HG03354 (cell line): ENCODE data around the gene NXPE3.
"Not testable (repeated sequence)": the region's sequence is repeated elsewhere in the genome, so short reads cannot be mapped to it uniquely, and the experiment has no call there.

Source experiments
- ATAC-seq: cut with Tn5 transposase; IDR thresholded peaks from one replicate; pipeline ENCODE4 v1.9.1; 2021; ENCODE audit warnings: mild to moderate bottlenecking; ENCODE audit not compliant: unreplicated experiment, poor library complexity, severe bottlenecking

NXPE3 gene

DNA sequence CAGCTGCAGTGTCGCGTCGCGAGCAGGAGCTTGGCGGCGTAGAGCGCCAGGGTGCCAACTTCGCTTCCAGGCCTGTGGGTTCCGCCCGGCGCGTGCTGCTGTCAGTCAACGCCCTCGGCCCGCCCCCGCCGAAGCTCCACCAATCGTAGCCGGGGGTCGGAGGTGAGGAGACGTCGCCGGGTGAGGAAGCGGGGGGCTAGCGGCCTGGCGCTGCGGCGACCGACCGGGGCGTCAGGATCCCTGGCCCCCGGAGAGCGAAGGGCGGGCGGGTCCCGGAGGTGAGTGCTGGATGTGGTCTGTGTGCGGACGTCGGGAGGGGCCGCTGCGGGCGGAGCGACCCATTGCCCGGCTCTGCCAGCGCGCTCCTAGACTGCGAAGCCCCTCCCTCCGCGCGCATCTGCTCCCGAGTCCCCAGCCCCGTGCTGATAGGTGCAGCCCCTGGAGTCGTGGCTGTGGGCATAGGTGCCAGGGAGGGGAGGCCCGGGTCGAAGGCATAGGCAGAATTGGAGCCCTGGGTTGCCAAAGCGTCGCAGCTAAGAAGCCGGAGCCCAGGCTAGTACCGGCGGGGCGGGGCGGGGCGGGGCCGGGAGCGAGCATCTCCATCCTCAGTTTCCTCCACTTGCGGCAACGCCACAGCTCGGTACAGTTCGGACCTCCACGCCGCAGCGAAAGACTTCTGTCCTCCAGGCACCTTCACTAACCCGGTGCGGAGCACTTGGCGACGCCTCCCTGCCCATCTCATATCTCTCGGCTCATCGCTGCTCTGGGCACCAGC lies at the start of gene NXPE3:
TSS of gene NXPE3 (plus strand) at position 165 of the 775 bp plus-strand sequence. CDS start 6,386 bp downstream, outside the sequence.
- ATAC-seq, result peak; percentile 95

GRCh38 chr3:101729586-101729985 lies 49.4 kb upstream of the NXPE3 start:
- no peak for ATAC-seq

DNA sequence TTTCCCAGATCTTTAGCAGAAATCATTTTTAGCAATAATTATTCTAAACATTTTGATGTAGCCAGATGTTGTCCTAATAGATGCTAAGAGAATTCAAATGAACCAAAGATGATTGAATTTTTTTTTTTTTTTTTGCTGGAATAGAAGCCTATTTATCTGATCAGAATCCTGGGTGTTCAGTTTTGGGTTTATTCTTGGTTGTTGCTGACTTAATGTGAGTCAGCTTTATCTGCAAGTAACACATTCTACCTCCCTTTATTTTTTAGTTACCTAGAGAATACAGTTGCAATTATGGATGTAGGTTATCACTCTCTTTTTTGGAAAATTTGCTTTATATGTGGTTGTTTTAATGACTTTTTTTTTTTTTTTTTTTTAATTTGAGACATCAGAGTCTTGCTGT lies 48.2 kb upstream of the NXPE3 start:
- no peak for ATAC-seq

- no peak for ATAC-seq
These were observed 46.8 kb upstream of the NXPE3 start for GRCh38 chr3:101732240-101732641.

- ATAC-seq, result no peak
These were observed 43.2 kb upstream of the NXPE3 start for GRCh38 chr3:101735833-101736232.

DNA sequence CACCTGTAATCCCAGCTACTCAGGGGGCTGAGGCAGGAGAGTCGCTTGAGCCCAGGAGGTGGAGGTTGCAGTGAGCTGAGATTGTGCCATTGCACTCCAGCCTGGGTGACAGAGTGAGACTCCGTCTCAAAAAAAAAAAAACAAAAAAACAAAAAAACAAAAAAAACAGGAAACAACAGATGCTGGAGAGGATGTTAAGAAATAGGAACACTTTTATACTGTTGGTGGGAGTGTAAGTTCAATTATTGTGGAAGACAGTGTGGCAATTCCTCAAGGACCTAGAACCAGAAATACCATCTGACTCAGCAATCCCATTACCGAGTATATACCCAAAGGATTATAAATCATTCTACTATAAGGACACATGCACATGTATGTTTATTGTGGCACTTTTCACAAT lies 37.1 kb upstream of the NXPE3 start:
- not testable (repeated sequence) for ATAC-seq

DNA sequence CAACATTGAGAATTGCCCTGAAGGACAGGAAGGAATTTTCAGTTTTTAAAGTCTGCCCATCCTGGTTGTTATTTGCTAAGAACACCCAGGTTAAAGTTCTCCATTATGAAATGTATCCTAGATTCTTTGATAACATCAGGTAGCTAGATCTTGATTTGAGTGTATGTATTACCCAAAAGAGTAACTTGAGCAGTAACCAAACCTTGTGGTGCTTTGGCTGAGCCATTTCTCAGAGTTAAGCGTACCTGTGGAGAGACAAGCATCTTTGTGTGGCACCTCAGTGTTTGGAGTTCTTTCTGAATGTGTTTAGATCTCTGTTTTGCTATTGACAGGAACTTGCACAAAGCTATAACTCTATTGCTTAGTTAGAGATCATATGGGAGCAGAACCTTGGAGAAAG lies 34.2 kb upstream of the NXPE3 start:
- ATAC-seq, result no peak

DNA sequence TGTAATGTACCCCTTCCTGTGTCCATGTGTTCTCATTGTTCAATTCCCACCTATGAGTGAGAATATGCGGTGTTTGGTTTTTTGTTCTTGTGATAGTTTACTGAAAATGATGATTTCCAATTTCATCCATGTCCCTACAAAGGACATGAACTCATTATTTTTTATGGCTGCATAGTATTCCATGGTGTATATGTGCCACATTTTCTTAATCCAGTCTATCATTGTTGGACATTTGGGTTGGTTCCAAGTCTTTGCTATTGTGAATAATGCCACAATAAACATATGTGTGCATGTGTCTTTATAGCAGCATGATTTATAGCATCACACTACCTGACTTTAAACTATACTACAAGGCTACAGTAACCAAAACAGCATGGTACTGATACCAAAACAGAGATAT lies 33.1 kb upstream of the NXPE3 start:
- not testable (repeated sequence) for ATAC-seq

DNA sequence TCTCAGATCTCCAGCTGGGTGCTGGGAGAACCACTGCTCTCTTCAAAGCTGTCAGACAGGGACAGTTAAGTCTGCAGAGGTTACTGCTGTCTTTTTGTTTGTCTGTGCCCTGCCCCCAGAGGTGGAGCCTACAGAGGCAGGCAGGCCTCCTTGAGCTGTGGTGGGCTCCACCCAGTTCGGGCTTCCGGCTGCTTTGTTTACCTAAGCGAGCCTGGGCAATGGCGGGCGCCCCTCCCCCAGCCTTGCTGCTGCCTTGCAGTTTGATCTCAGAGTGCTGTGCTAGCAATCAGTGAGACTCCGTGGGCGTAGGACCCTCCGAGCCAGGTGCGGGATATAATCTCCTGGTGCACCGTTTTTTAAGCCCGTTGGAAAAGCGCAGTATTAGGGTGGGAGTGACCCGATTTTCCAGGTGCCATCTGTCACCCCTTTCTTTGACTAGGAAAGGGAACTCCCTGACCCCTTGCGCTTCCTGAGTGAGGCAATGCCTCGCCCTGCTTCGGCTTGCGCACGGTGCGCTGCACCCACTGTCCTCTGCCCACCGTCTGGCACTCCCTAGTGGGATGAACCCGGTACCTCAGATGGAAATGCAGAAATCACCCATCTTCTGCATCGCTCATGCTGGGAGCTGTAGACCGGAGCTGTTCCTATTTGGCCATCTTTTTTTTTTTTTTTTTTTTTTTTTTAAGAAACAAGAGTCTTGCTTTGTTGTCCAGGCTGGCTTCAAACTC lies 25.5 kb upstream of the NXPE3 start:
- ATAC-seq, result not testable (repeated sequence)

DNA sequence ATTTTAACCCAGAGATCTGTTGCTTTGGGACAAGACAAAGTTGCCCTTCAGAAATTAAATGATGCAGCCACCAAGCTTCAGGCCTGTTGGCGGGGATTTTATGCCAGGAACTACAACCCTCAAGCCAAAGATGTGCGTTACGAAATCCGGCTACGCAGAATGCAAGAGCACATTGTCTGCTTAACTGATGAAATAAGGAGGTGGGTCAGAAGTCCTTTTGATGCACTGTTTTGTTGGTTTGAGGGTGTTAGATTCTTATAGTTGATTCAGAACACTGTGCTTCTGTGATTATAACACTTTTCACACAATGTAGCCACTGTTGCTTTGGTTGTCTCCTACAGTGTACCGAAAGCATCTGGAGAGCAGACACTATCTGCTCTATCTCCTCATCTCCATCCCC lies 20.8 kb upstream of the NXPE3 start:
- ATAC-seq, result no peak

- no peak for ATAC-seq
These were observed 16.9 kb upstream of the NXPE3 start for GRCh38 chr3:101762041-101762646.

- not testable (repeated sequence) for ATAC-seq
These were observed 1.2 kb upstream of the NXPE3 start for GRCh38 chr3:101777745-101778281.

GRCh38 chr3:101778385-101779046 lies 495 bp upstream of the NXPE3 start:
- no peak for ATAC-seq

GRCh38 chr3:101779822-101780381 lies 891 bp downstream of the NXPE3 start:
- ATAC-seq, result no peak

- no peak for ATAC-seq
These were observed 1.6 kb downstream of the NXPE3 start for GRCh38 chr3:101780661-101781060.

- no peak for ATAC-seq
These were observed 2.2 kb downstream of the NXPE3 start for GRCh38 chr3:101781166-101781565.

GRCh38 chr3:101784855-101785613 lies 6.0 kb downstream of the NXPE3 start:
- no peak for ATAC-seq

DNA sequence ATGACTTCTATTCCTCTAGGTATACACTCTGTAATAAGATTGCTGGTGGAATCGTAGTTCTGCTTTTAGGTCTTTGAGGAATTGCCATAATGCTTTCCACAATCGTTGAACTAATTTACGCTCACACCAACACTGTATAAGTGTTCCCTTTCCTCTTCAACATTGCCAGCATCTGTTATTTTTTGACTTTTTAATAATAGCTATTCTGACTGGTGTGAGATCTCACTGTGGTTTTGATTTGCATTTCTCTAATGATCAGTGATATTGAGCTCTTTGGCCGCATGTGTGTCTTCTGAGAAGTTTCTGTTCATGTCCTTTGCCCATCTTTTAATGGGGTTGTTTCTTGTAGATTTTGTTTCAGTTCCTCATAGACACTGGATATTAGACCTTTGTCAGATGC lies 12.8 kb downstream of the NXPE3 start:
- ATAC-seq, result peak; percentile 98

GRCh38 chr3:101796077-101796680 lies 17.2 kb downstream of the NXPE3 start:
- ATAC-seq, result no peak
